ENCODE measurements around the gene ZNF416. TPM values are rescaled to one million over a fixed set of nuclear protein-coding genes. Genes with fewer than 3 reads are reported as not detected.

Gene ZNF416
- 10 to 100 TPM; 10.5 to 11.1 (median 10.6) TPM for polyA plus RNA-seq (ENCODE audit: insufficient read length in 3 of 3)

GRCh38 chr19:57578487-57579205 is at the start of gene ZNF416:
Gene ZNF416 (minus strand): TSS chr19:57578911. CDS start chr19:57578704, 207 bp downstream.
- peak; percentile 97 to 99 (median 97) for DNase-seq (ENCODE audit: low read depth in 3 of 3, low spot score in 2 of 3)

GRCh38 chr19:57623091-57623490 is 44.4 kb upstream of the ZNF416 start:
- DNase-seq (ENCODE audit: low read depth in 3 of 3, low spot score in 2 of 3) = no peak

GRCh38 chr19:57620673-57621348 is 42.1 kb upstream of the ZNF416 start:
- no peak for DNase-seq (ENCODE audit: low read depth in 3 of 3, low spot score in 2 of 3)

GRCh38 chr19:57615346-57615745 is 36.6 kb upstream of the ZNF416 start:
- DNase-seq (ENCODE audit: low read depth in 3 of 3, low spot score in 2 of 3) = no peak

- peak; percentile 83 to 91 (median 89) for DNase-seq (ENCODE audit: low read depth in 3 of 3, low spot score in 2 of 3)
Measured at GRCh38 chr19:57613941-57614743, 35.4 kb upstream of the ZNF416 start, which contains the start of gene ZNF134. Gene ZNF134 (plus strand): TSS chr19:57614242. CDS start chr19:57619469, 5,227 bp downstream.

GRCh38 chr19:57611113-57611512 is 32.4 kb upstream of the ZNF416 start:
- no peak for DNase-seq (ENCODE audit: low read depth in 3 of 3, low spot score in 2 of 3)

- no peak for DNase-seq (ENCODE audit: low read depth in 3 of 3, low spot score in 2 of 3)
Measured at GRCh38 chr19:57606931-57607330, 28.2 kb upstream of the ZNF416 start.

GRCh38 chr19:57599761-57600383 is 21.2 kb upstream of the ZNF416 start, which contains the start of gene ZNF530:
Gene ZNF530 (plus strand): TSS chr19:57599885. CDS start chr19:57604346, 4,461 bp downstream.
- DNase-seq (ENCODE audit: low read depth in 3 of 3, low spot score in 2 of 3) = peak; percentile 82 to 93 (median 87)

- DNase-seq (ENCODE audit: low read depth in 3 of 3, low spot score in 2 of 3) = no peak
Measured at GRCh38 chr19:57599377-57599760, 20.7 kb upstream of the ZNF416 start.

GRCh38 chr19:57587529-57587928 is 8.8 kb upstream of the ZNF416 start:
- no peak for DNase-seq (ENCODE audit: low read depth in 3 of 3, low spot score in 2 of 3)

- peak; percentile 85 to 93 (median 93) for DNase-seq (ENCODE audit: low read depth in 3 of 3, low spot score in 2 of 3)
Measured at GRCh38 chr19:57583521-57584416, 5.1 kb upstream of the ZNF416 start, which contains the start of gene ZIK1. Gene ZIK1 (plus strand): TSS chr19:57584145. CDS start chr19:57584357, 212 bp downstream.

- DNase-seq (ENCODE audit: low read depth in 3 of 3, low spot score in 2 of 3) = no peak
Measured at GRCh38 chr19:57583104-57583520, 4.4 kb upstream of the ZNF416 start.

- DNase-seq (ENCODE audit: low read depth in 3 of 3, low spot score in 2 of 3) = no peak
Measured at GRCh38 chr19:57576661-57577060, 2.0 kb downstream of the ZNF416 start.

GRCh38 chr19:57572415-57572947 is 6.2 kb downstream of the ZNF416 start:
- no peak for DNase-seq (ENCODE audit: low read depth in 3 of 3, low spot score in 2 of 3)

- DNase-seq (ENCODE audit: low read depth in 3 of 3, low spot score in 2 of 3) = no peak
Measured at GRCh38 chr19:57570707-57571106, 8.0 kb downstream of the ZNF416 start.

GRCh38 chr19:57566396-57567265 is 12.1 kb downstream of the ZNF416 start:
- no peak for DNase-seq (ENCODE audit: low read depth in 3 of 3, low spot score in 2 of 3)

GRCh38 chr19:57563547-57563946 is 15.2 kb downstream of the ZNF416 start:
- no peak for DNase-seq (ENCODE audit: low read depth in 3 of 3, low spot score in 2 of 3)

GRCh38 chr19:57560049-57560491 is 18.6 kb downstream of the ZNF416 start:
- no peak for DNase-seq (ENCODE audit: low read depth in 3 of 3, low spot score in 2 of 3)
